HG02852 (cell line): ENCODE data around the gene MEG3.

Experiments
- ATAC-seq: cut with Tn5 transposase; IDR thresholded peaks from one replicate; pipeline ENCODE4 v1.9.1; 2021; ENCODE audit warnings: mild to moderate bottlenecking, moderate library complexity; ENCODE audit not compliant: unreplicated experiment

MEG3 gene

DNA sequence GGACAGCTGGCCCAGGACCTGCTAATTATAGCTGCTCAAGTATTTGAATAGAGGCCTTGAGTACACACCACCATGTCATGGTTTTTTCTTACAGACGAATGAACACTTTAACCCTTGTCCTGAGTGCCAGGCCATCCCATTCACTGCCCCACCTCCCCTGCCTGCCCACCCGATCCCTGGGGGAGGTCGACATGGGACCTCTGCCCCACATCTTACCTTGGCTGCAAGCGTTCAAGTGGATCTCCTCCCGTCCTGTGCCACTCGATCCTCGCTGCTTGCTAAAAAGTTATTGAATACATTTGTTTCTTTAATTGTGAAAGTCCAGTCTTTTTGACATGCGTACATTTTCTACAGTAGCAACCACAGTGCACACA lies 67.3 kb downstream of the MEG3 start:
- no peak for ATAC-seq

DNA sequence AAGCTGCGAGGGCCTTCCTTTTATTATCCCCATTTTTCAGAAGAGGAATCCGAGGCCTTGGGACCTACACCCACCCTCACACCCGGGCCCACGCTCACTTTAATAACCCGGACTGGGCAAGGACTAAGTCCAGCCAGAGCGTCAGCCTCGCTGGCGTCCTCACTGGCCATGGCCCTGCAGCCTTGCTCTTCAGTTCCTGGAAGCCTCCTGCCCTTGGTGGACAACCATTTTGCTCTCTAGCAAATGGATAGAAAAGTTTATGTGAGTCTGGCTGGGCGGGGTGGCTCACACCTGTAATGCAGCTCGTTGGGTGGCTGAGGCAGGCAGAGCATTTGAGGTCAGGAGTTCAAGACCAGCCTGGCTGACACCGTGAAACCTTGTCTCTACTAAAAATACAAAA lies 67.8 kb downstream of the MEG3 start:
- ATAC-seq, result no peak

DNA sequence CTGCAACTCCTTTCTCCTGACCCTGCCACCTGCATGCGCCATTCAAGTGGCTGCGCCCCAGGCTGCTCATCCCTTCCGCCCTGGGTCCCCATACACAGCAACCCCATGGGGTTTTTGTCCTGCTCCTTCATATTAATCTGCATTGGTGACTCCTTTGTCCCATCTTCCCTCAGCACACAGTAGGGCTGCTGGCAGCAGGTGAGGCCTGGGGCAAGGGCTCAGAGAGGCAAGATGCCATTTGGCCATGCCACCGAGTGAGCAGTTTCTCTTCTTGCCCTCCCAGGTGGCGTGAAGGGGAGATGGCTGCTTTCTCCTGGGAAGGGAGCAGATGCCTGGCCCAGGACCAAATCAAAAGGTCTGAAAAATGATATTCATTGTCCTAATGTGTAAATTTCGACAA lies 68.5 kb downstream of the MEG3 start:
- ATAC-seq, result no peak

DNA sequence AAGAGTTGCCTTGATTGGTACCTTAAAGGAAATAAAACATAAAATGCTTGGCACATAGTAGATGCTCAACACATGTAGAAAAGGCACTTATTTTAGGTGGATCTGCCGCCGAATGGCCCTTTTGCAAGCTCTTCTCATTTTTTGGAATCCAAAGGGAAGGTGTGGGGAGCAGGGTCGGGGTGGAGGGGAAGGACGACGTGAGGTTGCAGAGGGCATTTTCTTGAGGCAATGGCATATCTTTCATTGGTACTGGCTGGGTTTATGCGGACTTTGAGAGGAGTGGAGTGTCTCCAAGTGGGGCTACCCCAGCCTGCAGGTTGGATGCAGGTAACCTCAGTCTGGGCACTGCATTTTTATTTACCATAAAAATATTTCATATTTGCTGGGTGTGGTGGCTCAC lies 69.5 kb downstream of the MEG3 start:
- ATAC-seq, result no peak

DNA sequence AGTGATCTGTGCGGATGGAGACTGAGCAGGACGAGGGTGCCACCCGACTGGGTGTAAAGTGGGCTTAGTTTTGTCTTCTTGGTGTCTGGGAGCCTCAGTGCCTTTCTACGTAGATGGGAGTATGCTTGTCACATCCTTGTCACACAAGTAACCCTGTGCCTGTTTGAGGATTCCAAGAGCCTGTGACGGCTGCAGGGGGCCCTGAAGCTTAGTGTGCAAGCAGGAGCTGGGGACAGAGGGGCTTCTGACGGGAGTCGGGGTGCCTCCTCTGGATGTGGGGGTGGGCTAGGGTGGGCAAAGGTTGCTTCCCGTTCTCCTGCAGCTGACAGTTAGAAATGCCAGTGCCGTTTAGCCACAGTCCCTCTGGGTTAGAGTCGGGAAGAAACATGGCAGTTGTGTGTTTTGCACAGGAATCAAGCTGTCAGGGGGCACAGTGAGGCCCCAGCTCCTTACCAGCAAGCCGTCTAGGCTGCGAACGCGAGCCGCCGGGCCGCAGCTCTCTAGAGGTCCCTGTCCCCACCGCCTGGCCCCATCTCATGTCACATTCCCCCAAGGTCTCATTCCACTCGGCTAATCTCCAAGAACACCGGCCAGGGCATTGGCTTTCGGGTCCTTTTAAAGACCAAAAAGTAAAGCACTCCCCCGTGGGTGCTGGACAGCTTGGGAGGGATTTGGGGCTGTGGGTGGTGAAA lies 70.6 kb downstream of the MEG3 start:
- no peak for ATAC-seq

DNA sequence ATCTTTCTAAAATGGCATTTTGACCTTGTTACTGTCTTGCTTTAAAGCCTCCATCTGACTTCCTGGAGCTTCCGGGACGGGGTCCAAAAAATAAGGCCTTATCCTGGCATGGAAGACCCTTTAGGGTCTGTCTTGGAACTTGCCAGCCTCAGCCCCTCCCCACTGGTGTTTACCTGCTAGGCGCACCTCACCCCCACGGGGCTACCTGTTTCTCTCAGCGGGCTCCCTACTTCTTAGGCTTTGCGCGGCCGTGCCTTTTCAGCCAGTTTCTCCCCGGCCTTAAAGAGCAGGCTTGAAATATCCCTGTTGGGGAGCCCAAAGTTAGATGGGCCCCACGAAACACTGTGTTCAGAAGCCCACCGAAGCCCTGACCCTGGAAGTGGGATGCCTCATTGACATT lies 72.5 kb downstream of the MEG3 start:
- ATAC-seq, result no peak

DNA sequence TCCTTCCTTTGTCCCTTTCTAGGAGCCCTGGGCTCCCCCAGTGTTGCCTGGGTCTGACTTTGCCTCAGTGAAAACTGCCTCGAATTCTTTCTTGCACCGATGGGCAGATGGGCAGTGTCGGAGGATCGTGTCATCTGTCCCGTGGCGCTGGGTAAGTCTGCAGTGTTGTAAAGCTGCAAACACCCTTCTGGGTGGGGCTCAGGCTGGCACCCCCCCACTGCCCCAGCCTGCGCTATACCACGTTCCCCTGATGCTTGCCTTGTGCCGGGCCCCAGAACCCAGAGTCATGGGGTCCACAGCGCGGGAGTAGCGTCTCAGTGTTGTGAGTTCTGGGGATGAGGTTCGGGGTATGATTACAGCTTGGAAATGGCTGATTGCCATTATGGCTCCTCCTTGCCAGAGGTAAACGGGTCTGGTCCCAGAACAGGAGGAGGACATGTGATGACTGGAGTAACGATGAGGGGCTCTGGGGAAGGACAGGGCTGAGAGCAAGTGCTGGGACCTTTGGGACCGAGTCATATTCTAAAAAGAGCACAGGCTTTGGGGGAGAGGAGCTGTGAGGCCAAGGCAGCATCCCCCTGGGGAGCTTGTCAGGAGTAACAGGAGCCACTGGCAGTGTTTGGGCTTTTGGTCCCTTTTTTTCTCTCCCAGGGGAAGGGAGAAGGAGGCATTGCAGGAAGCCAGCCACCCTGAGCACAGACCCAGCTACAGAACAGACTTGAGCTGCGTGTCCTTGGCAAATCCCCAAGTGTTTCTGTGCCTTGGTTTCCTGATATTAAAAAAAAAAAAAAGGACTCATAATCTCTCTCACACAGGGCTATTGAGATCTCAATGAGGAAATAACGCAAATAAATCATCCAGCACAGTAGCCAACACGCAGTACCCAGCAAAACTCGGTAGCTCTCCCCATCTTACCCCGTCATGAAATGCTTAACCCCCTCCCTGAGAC lies 73.3 kb downstream of the MEG3 start:
- ATAC-seq, result no peak

DNA sequence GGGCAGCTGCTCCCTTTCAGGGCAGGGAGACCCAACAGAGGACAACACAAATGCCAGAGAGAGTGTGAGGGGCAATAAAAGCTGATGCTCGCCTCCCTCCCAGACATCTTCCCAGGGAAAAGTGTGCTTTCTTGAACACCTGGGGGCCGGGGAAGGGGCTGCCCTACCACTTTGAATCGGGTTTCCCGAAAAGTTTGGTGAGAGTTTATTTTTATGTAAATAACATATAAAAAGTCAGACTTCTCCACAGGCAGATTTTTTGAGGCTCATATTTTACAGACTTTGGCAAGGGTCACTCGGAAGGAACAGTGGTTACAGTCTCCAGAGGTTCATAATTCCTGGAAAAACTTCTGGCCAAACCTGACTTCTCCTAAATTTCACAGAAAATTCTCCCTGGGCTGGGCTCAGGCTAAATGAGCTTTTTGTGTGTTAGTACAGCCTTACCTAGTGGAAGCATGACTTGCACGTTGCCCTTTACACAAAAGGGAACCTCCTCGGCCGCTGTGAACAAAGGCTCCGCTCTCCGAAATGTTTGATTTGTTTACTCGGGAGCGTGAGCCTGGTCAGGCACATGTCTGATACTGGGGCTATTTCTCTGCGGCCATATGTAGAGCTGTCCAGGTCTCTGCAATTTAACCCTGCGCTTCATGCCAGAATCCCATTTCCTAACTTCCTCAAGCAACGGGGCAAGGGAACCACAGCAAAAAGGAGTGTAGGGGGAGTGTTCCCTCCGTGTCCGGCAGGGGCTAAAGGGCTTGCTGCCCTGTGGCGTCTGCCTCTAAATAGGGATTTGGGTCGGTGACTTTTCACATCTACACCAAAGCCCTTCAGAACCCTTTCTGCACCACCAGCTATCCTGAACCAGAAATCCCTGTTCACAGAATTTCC lies 74.2 kb downstream of the MEG3 start:
- ATAC-seq, result no peak

DNA sequence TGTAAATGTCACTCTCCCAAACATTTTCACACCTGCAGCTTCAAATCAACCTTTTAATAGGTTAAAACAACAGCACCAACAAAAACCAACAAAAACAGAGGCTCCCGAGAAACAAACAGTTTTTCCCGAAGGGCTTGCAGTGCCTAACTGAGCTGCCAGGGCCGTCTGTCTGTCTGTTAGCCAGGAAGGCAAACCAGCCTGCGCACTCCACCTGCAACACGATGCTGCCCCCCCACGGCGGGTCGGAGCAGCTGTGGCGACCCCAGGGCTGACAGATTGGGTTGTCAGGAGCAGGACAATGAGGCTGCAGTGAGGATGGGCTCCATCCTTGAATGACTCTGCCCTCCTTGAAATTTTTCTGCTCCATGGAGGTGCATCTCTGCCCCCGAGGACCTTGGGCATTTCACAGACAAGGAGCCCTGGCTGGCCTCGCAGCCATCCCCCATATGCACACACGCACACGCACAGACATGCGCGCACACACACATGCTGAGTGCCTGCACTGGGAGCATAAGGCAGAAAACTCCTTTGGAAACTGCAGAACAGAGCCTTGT lies 75.0 kb downstream of the MEG3 start:
- ATAC-seq, result no peak

DNA sequence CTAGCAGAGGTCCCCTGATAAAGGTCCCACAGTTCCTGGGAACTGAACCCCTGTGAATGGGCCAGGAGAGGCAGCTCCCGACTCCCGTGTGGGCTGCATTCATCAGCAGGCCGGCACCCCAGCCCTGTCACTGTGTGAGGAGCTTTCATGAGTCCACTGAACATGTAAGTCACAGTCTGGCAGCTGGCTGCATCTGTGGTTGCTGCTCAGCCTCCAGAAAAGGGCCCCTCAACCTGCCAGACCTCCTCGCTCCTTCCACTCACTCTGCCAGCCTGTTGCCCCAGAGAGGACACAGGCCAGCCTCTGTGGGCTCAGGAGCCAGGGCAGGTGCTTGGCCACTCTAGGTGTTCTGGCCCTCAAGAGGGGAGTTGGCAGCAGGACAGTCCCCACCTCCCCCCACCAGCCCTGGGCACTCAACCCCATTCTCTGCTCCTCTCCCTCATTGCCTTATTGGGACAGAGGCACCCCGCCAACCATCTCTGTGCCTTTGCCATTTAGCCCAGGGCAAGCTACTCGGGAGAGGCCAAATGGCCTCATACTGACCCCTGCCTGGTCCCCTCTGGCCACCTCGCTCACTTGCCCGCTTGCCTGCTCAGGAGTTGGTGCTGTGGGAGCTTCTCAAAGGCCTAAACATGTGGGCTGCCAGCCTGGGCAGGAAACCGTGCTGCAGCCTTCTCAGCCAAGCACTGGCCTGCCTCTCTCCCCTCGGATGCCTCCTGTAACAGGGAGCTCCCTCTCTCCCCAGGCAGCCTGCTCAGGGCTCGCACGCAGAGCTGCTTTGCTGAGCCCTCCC lies 75.7 kb downstream of the MEG3 start:
- no peak for ATAC-seq

DNA sequence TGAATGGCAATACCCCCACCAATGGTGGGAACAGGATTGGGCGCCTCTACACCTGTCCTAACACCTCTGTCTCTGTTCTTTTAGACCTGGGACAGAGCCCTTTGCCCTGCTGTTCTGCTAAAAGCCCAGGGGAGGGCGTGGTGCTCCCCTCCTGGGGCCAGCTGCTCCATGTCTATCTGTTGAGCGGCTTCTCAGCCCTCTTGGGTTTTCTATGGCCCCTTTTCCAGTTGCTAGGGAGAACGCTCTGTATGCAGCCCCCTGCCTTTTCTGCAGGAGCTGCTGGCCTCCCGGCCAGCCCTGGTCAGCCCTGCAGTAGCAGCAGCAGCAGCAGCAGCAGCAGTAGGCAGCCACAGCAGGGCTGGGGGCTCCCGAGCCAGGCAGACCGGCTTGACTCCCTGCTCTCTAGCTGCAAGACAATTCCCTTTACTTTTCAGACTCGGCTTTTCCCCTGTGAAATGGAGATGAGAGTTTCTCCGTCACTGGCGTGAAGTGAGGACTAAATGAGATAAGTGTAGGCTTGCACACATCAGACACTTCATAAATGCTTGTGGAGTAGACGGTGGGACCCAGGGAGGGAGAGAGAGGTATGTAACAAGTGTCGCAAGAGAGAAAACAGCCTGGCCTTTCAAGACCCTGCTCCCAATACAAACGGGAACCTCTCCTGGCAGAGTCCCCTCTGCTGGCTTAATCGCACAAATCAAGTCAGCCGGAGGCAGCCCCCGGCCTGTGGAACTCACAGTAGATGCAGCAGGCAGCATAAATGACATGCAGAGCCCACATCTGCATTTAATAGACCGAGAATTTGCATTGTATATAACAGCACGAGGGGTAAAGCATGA lies 76.6 kb downstream of the MEG3 start:
- no peak for ATAC-seq

DNA sequence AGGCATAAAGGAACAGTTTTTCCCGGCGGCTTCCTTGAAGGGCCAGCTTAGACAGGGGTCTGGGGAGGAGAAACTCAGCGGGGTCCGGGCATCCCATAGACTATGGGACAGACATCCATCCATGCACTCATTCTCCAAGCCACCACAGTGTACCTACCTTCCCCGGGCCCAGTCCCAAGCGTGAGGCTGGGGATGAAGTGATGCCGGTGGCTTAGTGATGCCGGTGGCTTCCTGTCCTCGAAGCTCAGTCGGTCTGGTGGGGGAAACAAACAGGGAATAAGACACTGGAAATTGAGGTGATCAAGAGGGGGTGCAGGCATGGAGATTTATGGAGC lies 77.2 kb downstream of the MEG3 start:
- ATAC-seq, result no peak

DNA sequence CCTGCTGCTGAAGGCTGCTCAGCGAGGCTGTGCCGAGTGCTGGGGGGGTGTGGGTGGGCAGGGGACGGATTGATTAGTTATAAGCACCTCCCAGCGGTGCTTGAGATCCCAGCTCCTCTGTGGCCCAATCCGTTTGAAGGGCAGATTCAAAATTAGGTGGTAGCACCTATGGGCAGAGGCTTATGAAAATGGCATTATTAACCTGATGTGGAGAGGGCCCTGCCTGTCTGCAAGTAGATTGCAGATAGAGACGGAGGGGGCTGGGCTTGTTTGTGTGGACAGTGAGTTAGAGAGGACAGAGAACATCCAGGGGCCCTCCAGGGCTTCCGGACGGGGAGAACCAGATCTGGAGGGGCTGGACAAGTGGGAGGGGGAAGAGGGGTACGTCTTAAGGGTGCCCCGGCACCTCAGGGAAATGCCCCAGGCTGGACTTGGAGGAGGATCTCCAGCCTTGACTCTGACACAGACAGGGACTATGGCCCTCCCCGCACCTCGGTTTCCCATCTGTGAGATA lies 77.8 kb downstream of the MEG3 start, which contains the start of gene RTL1:
Gene RTL1 (minus strand): TSS at position 51 of the 514 bp plus-strand sequence. CDS start 18,934 bp downstream, outside the sequence.
- ATAC-seq, result no peak

DNA sequence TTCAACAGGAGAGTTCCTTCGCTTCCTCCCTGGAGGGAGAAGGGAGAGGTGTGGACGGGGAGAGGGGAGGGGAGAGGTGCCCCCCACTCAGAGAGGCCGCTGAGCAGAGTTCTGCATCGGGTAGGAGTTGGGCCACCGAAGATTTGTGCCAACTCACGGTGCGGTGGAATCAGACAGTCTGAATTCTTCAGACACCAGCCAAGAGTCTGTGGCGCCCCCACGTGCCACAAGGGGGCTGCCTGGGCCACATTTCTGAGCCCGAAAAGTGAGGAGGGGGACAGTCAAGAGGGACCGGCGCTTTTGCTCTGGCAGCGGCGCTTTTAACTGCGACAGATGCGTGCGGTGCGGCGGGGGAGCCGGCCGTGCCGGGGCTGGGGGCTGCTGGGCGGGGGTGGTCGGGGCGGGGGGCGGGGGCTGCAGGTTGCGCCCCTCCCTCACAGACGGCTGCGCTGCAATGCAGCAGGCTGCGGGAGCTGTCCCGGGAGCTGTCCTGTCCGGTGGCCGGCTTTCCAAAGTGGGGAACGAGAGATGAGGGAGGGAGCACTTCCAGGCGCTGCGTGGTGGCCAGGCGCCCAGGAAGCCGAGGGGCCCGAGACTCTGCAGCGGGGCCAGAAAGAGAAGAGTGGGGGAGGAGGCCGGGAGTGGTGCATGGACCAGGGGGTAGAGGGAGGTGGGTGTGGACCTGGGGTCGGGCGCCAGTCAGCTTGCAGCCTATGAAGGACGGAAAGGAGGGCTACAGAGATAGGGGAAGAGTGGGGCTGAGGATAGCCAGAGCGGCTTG lies 78.6 kb downstream of the MEG3 start:
- no peak for ATAC-seq

DNA sequence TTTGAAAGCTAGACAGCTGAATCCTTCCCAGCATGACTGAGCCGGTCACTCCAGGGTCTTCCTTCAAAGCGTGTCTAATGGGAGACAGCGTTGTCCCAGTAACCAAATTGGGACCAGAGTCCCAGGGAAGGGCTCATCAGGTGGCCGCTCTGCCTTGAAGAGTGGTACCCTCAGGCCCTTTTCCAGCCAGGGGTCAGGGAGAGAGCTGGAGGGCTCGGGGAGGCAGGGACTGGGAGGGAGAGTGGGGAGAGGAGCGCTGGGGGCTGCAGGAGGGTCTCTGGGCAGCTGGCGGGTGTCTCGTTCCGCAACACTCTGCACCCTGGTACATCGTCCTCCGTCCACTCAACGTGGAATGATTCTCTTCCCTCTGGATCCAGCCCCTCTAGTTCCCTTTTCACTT lies 79.2 kb downstream of the MEG3 start:
- no peak for ATAC-seq

DNA sequence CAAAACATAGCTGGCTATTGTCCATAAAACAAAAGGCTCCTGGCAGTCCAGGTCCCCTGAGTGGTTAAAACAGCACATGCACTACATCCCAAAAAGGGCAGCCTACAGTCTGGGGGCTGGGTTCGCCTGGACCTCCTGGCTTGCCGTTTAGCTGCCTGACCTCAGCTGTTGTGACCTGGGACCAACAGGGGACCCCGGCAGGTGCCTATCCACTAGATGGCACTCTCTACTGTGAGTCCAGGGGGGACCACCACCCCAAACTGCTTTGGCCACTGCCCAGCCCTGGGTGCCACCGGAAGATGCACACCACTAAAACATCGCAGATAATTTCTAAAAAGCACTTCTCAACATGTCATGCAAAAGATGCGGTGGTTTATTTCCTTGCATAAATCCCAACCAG lies 80.5 kb downstream of the MEG3 start:
- ATAC-seq, result no peak

DNA sequence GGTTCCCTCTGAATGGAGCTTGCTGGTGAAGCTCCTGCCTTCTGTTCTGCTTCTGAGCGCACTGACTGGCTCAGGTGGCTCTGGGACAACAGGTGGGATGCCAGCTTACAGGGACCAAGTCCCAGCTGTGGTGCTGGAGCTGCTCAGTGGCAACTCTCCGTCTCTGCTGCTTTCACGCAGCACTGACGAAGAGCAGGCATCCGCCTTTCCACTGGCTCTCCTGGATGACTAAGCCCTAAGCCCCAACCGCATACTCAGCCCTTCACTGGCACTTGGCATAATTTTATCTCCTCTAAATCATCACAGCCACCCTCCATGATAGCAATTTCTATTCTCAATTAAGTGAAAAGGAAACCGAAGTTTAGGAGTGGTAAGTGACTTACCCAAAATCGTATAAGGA lies 81.3 kb downstream of the MEG3 start:
- ATAC-seq, result no peak

DNA sequence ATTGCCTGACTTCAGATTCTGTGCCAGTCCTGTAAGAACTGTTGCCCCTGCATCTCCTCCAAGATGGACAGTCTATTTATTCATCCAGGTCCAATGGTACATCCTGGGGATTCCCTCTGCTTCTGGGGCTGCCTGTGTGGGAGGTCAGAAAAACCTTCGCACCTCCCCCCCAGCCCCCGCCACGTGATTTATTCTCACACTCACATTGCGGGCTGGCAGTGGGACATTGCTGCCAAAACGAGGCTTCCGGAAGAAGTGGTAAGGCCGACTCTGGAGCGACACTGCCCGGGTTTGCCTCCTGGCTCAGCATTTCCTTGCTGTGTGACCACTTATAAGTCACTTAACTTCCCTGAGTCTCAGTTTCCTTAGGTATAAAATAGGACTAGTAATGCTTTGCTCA lies 83.5 kb downstream of the MEG3 start:
- no peak for ATAC-seq
